Thymus (tissue), 11 donors: ENCODE measurements around the gene GBGT1. TPM values are rescaled to one million over a fixed set of nuclear protein-coding genes. Genes with fewer than 3 reads are reported as not detected.
A peak's percentile ranks its signal among the peaks of the same experiment; 100 is the strongest.

Experiments
- DNase-seq, 9 donors: peaks; one replicate each; pipeline ENCODE4 v3.0.0-alpha.2; 2013; ENCODE audit warnings: low spot score in 9 of 9, low read depth in 6 of 9, missing footprints in 1 of 9
- H3K27ac ChIP-seq, 2 donors: one replicate each; pipeline ENCODE4 v1.5.1; 2013; ENCODE audit warnings: control low read depth in 1 of 2, low read depth in 1 of 2, low read length in 1 of 2, mild to moderate bottlenecking in 1 of 2, moderate library complexity in 1 of 2
- H3K27me3 ChIP-seq, 2 donors: one replicate each; pipeline ENCODE4 v1.5.1; 2013; ENCODE audit warnings: low read length in 1 of 2; ENCODE audit not compliant: control insufficient read depth in 2 of 2, insufficient read depth in 1 of 2
- H3K36me3 ChIP-seq, 2 donors: one replicate each; pipeline ENCODE4 v1.5.1; 2013; ENCODE audit warnings: low read length in 1 of 2, mild to moderate bottlenecking in 1 of 2, moderate library complexity in 1 of 2; ENCODE audit not compliant: control insufficient read depth in 2 of 2, insufficient read depth in 2 of 2
- H3K4me1 ChIP-seq, 2 donors: one replicate each; pipeline ENCODE4 v1.5.1; 2013; ENCODE audit warnings: low read length in 2 of 2; ENCODE audit not compliant: control insufficient read depth in 2 of 2, insufficient read depth in 2 of 2
- H3K4me3 ChIP-seq, 2 donors: one replicate each; pipeline ENCODE4 v1.5.1; 2013; ENCODE audit warnings: low read length in 2 of 2, control low read depth in 1 of 2, mild to moderate bottlenecking in 1 of 2
- H3K9me3 ChIP-seq, 2 donors: one replicate each; pipeline ENCODE4 v1.5.1; 2013; ENCODE audit warnings: low read length in 1 of 2, mild to moderate bottlenecking in 1 of 2; ENCODE audit not compliant: control insufficient read depth in 2 of 2, insufficient read depth in 1 of 2
- WGBS: extraction: QIAGEN DNeasy Blood & Tissue Kit; methylation state at CpG from one replicate; pipeline ENCODE4 v1.1.7; 2013; 5-methylcytosine and 5-hydroxymethylcytosine counted together
- polyA plus RNA-seq: library from polyadenylated mRNA; stranded (reverse); fragments of 200-250 nt; gene quantifications from one replicate; pipeline ENCODE4 v1.2.3, GENCODE V29; 2013
- total RNA-seq: library from RNA; stranded (reverse); fragments of 120-200 nt; gene quantifications from one replicate; pipeline ENCODE4 v1.2.4, GENCODE V29; 2013
- donor health status: healthy.

Gene GBGT1
- total and polyA plus RNA-seq, 2 donors = 3.0 to 5.3 TPM

DNA sequence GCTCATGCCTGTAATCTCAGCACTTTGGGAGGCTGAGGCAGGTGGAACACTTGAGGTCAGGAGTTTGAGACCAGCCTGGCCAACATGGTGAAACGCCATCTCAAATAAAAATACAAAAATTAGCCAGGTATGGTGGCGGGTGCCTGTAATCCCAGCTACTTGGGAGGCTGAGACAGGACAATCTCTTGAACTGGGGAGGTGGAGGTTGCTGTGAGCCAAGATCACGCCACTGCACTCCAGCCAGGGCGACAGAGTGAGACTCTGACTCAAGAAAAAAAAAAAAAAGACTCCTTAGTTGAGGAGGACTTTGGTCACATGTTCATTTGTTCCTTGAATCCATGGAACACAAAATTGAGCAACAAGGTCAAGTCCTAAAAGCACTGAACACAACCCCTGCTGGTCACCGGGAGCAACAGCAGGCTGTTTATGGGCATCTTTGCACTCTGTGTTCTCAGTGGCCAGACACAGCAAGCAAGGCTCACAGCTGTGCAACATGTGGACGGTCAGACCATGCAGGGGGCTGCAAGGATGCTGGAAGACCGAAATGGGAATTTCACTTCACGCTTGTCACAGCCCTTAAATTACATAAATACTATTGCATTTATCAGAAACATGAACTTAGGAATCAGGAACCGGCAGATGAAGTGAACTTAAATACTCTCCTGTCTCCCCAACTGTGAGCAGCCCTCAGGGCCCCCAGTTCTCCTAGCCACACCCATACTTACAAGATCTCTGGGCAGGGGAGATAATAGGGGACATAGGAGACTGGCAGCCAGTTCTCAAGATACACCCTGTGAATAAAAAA, 2.8 kb downstream of the GBGT1 start:
- Histone ChIP-seq H3K4me3 (no peak overlapping the region), H3K27ac (no peak overlapping the region), H3K4me1 (peaks cover 4 to 14% of the 10 kb centered on the region in 2 donors), H3K36me3 (no peaks in the 10 kb centered on the region), H3K9me3 (no peaks in the 10 kb centered on the region), H3K27me3 (peaks cover 4 to 35% of the 10 kb centered on the region in 2 donors)
- 83% methylated on average over 9 of the region's 9 CpGs for WGBS
- DNase-seq = peak in 2 of 9 donors; percentile 36 to 56

DNA sequence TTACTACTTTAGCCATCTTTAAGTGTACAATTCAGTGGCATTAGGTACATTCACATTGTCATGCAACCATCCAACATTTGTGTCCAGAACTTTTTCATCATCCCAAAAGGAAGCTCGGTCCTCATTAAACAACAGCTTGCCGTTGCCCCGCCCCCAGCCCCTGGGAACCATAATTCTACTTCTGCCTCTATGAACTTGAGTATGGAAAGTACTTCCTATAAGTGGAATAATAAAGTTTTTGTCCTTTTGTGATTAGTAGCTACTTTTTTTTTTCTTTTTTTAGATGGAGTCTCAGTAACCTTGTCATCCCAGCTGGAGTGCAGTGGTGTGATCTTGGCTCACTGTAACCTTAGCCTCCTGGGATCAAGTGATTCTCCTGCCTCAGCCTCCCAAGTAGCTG, 5.0 kb downstream of the GBGT1 start:
- DNase-seq = no peak
- no peak overlapping the region for H3K4me3 ChIP-seq
- WGBS = 99% methylated on average over 3 of the region's 3 CpGs
- no peaks in the 10 kb centered on the region for H3K36me3 ChIP-seq
- peaks cover 1 to 8% of the 10 kb centered on the region in 2 donors for H3K4me1 ChIP-seq
- H3K27me3 ChIP-seq = peaks cover 4 to 21% of the 10 kb centered on the region in 2 donors
- H3K27ac ChIP-seq = no peak overlapping the region
- no peaks in the 10 kb centered on the region for H3K9me3 ChIP-seq

DNA sequence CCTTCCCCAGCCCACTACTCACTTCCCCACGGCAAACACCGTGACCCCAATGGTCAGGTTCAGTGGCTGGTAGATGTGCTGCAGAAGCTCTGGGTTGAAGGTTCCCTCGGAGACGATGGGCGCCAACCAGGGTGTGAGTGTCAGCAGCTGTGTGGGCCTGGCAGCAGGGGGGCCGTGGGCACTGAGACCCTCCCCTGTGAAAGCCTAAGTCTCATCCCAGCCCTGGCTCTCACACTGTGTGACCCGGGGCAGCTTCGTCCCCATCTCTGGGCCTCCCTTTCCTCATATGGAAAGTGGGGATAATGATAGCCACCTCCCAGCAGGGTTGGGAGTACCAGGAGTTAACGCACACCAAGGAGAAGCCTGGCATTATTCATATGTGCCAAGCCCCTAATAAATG, 8.6 kb downstream of the GBGT1 start:
- Histone ChIP-seq H3K27me3 (no peaks in the 10 kb centered on the region), H3K27ac (no peak overlapping the region), H3K4me3 (no peak overlapping the region), H3K36me3 (no peaks in the 10 kb centered on the region), H3K9me3 (no peaks in the 10 kb centered on the region), H3K4me1 (no peaks in the 10 kb centered on the region)
- no peak for DNase-seq
- WGBS = 95% methylated on average over 9 of the region's 9 CpGs

GRCh38 chr9:133154097-133154989, 9.4 kb downstream of the GBGT1 start:
- no peaks in the 10 kb centered on the region for H3K27me3 ChIP-seq
- no peak overlapping the region for H3K27ac ChIP-seq
- no peak overlapping the region for H3K4me3 ChIP-seq
- 97% methylated on average over 13 of the region's 13 CpGs for WGBS
- no peaks in the 10 kb centered on the region for H3K36me3 ChIP-seq
- DNase-seq = no peak
- H3K4me1 ChIP-seq = peaks cover 0 to 4% of the 10 kb centered on the region in 2 donors
- H3K9me3 ChIP-seq = peaks cover 0 to 1% of the 10 kb centered on the region in 2 donors

DNA sequence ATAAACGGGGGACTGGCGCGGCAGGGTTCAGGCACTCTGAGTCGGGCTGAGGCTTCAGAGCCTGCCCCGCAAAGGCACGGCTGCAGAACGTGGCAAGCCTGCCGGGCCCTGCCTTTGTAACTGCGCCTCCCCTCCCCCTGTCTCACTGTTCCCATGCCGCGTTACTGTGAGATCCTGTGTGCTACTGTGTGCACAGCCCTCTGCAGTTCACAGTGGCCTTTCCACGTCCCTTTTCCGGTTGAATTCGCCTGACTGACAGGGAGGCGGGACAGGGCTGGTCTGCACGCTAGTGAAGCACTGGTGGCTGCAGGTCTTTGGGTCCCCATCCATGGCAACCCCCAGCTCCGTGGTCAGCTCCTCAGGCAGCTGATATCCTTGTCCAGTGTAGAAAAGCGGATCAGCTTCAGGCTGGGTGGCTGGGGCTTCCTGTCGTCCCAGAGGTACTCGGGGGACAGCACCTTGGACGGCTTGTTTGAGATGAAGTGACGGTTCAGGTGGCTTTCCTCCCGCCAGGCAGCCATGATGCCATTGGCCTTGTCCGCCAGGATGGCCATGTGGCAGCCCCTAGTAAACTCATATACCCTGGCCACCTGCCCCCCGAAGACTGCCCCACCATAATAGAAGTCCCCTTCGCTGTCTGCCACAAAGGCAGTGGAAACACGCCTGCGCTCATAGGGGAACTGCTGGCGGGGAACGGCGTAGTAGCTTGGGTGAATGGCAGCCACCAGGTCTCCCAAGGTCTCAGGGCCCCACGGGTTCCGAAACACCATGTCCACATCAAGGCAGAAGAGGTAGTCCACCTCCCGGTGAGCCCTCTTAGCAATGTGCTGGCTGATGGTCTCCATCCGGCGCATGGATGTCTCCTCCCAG, 10.3 kb downstream of the GBGT1 start:
- Histone ChIP-seq H3K4me3 (no peak overlapping the region), H3K4me1 (peaks cover 0 to 7% of the 10 kb centered on the region in 2 donors), H3K36me3 (no peaks in the 10 kb centered on the region), H3K27me3 (no peaks in the 10 kb centered on the region), H3K27ac (no peak overlapping the region), H3K9me3 (peaks cover 0 to 1% of the 10 kb centered on the region in 2 donors)
- WGBS = 94% methylated on average over 36 of the region's 36 CpGs
- DNase-seq = no peak

DNA sequence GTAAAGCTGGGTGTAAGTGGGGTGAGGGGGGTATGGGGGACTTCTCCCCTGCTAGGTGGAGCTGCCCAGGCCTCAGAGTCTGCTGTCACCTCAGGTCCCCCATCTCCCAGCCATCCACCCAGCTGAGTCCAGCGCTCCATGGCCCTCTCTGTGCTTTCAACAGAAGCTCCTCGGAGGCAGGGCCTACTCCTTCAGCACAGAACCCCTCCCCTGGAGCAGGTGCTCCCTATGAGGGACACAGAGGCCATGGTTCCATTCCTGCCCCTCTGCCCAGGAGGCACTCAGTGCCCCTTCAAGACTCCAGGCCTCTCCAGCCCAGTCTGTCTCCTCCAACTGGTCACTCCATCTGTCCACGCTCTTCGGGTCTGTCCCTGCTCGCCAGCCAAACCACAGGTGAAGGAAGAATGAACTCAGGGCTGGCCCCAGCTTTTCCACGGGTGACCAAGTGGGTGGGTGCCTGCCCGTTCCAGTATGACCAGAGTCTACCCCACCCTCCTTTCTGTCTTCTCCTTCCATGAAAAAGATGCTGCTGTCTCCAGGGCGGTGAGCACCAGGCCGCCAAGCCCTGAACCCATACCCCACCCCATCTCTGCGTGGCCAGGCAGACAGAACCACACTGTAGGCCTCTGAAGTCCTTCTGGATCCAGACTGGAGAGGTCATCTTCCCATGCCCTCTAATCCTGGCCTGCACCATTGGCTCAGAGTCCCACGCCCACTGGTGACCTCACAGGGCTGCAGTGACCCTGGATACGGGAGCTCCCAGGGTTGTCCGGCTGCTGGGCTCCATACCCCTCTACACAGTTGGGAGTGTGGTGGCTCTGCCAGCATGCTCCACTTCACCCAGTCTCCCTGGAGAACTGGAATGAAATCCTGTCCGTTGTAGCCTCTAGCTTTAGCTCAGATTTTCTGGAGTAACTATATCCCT, 11.9 kb downstream of the GBGT1 start:
- H3K4me1 ChIP-seq = peaks cover 6 to 23% of the 10 kb centered on the region in 2 donors
- no peaks in the 10 kb centered on the region for H3K27me3 ChIP-seq
- no peak for DNase-seq
- H3K36me3 ChIP-seq = no peaks in the 10 kb centered on the region
- H3K27ac ChIP-seq = no peak overlapping the region
- WGBS = 96% methylated on average over 14 of the region's 14 CpGs
- peaks cover 0 to 1% of the 10 kb centered on the region in 2 donors for H3K9me3 ChIP-seq
- no peak overlapping the region for H3K4me3 ChIP-seq

DNA sequence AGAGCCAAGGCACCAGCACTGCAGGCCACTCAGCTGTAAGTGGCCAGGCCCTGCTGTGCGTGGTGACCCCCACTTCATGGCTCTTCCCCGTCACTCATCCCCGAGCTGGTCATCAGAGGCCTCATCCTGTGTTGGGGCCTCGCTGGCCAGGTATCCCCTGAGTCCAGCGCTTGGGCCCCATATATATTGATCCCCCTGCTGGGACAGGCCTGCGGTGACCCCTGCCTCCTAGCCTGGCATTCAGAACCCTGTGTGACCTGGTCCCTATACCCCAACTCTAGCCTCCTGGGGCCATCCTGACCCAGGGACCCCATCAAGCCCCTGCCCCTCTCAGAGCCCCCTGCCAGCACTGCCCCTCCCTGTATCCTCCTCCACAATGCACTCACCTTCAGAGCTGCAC, 12.7 kb downstream of the GBGT1 start:
- Histone ChIP-seq H3K4me1 (peaks cover 6 to 23% of the 10 kb centered on the region in 2 donors), H3K4me3 (no peak overlapping the region), H3K9me3 (peaks cover 0 to 1% of the 10 kb centered on the region in 2 donors), H3K27me3 (no peaks in the 10 kb centered on the region), H3K36me3 (no peaks in the 10 kb centered on the region), H3K27ac (no peak overlapping the region)
- no peak for DNase-seq
- 97% methylated on average over 6 of the region's 6 CpGs for WGBS
